ENCODE data around the gene TMEM121B. TPM values are rescaled to one million over a fixed set of nuclear protein-coding genes. Genes with fewer than 3 reads are reported as not detected.

Gene TMEM121B
- total and polyA plus RNA-seq, 2 experiments from 2014 or later, result 2.0 to 7.2 TPM

DNA sequence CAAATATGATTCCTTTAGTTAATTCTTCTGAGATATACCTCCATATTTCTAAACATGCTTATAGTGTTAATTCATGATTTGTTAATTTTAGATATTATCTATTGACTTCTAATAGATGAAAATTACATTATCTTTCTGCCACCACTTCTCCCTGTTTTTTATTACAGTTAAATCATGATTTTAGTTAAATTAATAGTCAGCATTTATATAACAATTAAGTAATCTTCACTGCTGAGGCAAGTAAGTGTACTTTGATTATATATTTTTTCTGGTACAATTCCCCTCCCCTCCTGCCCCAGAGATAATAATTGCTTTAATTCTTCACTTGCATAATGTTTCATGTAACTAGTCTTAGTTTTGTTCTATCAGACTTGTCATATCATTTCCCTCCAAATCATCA, 30.6 kb downstream of the TMEM121B start:
- Mint-ChIP-seq H3K27me3 (ENCODE audit: insufficient read depth, low read depth, poor library complexity) (peaks cover 21% of the 10 kb centered on the region), H3K4me3 (no peak overlapping the region), H3K36me3 (ENCODE audit: low read depth) (no peaks in the 10 kb centered on the region), H3K27ac (no peak overlapping the region), H3K9me3 (no peaks in the 10 kb centered on the region; the same call in 2 of the 3 replicates), H3K4me1 (peaks cover 21% of the 10 kb centered on the region)
- Histone ChIP-seq H3K27me3 (ENCODE audit: insufficient read depth) (peaks cover 18% of the 10 kb centered on the region), H3K4me3 (no peak overlapping the region), H3K4me2 (no peak overlapping the region), H3K79me2 (replicated peaks; ENCODE audit: insufficient read depth) (peaks cover 15% of the 10 kb centered on the region), H3K4me1 (ENCODE audit: insufficient read depth) (peaks cover 17% of the 10 kb centered on the region), H3K27ac (ENCODE audit: low read depth) (no peak overlapping the region), H3F3A (replicated peaks; ENCODE audit: low read depth) (no peaks in the 10 kb centered on the region; the same call in none of the 2 replicates), H4K20me1 (replicated peaks; ENCODE audit: insufficient read depth) (peaks cover 10% of the 10 kb centered on the region), H3K9me2 (ENCODE audit: insufficient read depth) (no peaks in the 10 kb centered on the region), H3K36me3 (ENCODE audit: insufficient read depth) (no peaks in the 10 kb centered on the region), H2AFZ (no peak overlapping the region)
- TF ChIP-seq, protein P1, sequence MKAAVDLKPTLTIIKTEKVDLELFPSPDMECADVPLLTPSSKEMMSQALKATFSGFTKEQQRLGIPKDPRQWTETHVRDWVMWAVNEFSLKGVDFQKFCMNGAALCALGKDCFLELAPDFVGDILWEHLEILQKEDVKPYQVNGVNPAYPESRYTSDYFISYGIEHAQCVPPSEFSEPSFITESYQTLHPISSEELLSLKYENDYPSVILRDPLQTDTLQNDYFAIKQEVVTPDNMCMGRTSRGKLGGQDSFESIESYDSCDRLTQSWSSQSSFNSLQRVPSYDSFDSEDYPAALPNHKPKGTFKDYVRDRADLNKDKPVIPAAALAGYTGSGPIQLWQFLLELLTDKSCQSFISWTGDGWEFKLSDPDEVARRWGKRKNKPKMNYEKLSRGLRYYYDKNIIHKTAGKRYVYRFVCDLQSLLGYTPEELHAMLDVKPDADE (IDR thresholded peaks at IDR 0.05), result no peak
- TF ChIP-seq CREB1 (CRISPR knock-in tag; IDR thresholded peaks at IDR 0.05; ENCODE audit: low read depth), result no peak
- no peak for TF ChIP-seq EZH2 (IDR thresholded peaks at IDR 0.05; ENCODE audit: low read depth, unreplicated experiment)
- TF ChIP-seq ZNF114 (CRISPR knock-in tag; IDR thresholded peaks at IDR 0.05), result no peak
- no peak for TF ChIP-seq POLR2AphosphoS5 (IDR thresholded peaks at IDR 0.05; ENCODE audit: low read depth)
- TF ChIP-seq, protein P2, sequence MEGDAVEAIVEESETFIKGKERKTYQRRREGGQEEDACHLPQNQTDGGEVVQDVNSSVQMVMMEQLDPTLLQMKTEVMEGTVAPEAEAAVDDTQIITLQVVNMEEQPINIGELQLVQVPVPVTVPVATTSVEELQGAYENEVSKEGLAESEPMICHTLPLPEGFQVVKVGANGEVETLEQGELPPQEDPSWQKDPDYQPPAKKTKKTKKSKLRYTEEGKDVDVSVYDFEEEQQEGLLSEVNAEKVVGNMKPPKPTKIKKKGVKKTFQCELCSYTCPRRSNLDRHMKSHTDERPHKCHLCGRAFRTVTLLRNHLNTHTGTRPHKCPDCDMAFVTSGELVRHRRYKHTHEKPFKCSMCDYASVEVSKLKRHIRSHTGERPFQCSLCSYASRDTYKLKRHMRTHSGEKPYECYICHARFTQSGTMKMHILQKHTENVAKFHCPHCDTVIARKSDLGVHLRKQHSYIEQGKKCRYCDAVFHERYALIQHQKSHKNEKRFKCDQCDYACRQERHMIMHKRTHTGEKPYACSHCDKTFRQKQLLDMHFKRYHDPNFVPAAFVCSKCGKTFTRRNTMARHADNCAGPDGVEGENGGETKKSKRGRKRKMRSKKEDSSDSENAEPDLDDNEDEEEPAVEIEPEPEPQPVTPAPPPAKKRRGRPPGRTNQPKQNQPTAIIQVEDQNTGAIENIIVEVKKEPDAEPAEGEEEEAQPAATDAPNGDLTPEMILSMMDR (conservative IDR thresholded peaks at IDR 0.05; ENCODE audit: low read depth in 2 of 2), result no peak
- TF ChIP-seq JUNB (IDR thresholded peaks at IDR 0.05; ENCODE audit: unreplicated experiment), result no peak
- ATAC-seq (no peak), DNase-seq (ENCODE audit: low spot score) (no peak)

- Mint-ChIP-seq H3K27me3 (ENCODE audit: insufficient read depth, low read depth, poor library complexity) (peaks cover 29% of the 10 kb centered on the region), H3K27ac (no peak overlapping the region), H3K4me1 (peaks cover 25% of the 10 kb centered on the region), H3K4me3 (no peak overlapping the region), H3K9me3 (no peaks in the 10 kb centered on the region; the same call in 2 of the 3 replicates), H3K36me3 (ENCODE audit: low read depth) (no peaks in the 10 kb centered on the region)
- no peak for ATAC-seq
- no peak for DNase-seq (ENCODE audit: low spot score)
- Histone ChIP-seq H4K20me1 (replicated peaks; ENCODE audit: insufficient read depth) (peaks cover 4% of the 10 kb centered on the region), H3K79me2 (replicated peaks; ENCODE audit: insufficient read depth) (peaks cover 10% of the 10 kb centered on the region; the same call in 1 of the 2 replicates), H3K36me3 (ENCODE audit: insufficient read depth) (no peaks in the 10 kb centered on the region), H3K4me3 (no peak overlapping the region), H3K4me1 (ENCODE audit: insufficient read depth) (peaks cover 22% of the 10 kb centered on the region), H3K27ac (ENCODE audit: low read depth) (no peak overlapping the region), H3K9me2 (ENCODE audit: insufficient read depth) (no peaks in the 10 kb centered on the region), H3F3A (replicated peaks; ENCODE audit: low read depth) (peaks cover 7% of the 10 kb centered on the region), H3K4me2 (no peak overlapping the region), H3K27me3 (ENCODE audit: insufficient read depth) (peaks cover 31% of the 10 kb centered on the region), H2AFZ (no peak overlapping the region)
- TF ChIP-seq, protein P3, sequence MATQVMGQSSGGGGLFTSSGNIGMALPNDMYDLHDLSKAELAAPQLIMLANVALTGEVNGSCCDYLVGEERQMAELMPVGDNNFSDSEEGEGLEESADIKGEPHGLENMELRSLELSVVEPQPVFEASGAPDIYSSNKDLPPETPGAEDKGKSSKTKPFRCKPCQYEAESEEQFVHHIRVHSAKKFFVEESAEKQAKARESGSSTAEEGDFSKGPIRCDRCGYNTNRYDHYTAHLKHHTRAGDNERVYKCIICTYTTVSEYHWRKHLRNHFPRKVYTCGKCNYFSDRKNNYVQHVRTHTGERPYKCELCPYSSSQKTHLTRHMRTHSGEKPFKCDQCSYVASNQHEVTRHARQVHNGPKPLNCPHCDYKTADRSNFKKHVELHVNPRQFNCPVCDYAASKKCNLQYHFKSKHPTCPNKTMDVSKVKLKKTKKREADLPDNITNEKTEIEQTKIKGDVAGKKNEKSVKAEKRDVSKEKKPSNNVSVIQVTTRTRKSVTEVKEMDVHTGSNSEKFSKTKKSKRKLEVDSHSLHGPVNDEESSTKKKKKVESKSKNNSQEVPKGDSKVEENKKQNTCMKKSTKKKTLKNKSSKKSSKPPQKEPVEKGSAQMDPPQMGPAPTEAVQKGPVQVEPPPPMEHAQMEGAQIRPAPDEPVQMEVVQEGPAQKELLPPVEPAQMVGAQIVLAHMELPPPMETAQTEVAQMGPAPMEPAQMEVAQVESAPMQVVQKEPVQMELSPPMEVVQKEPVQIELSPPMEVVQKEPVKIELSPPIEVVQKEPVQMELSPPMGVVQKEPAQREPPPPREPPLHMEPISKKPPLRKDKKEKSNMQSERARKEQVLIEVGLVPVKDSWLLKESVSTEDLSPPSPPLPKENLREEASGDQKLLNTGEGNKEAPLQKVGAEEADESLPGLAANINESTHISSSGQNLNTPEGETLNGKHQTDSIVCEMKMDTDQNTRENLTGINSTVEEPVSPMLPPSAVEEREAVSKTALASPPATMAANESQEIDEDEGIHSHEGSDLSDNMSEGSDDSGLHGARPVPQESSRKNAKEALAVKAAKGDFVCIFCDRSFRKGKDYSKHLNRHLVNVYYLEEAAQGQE (IDR thresholded peaks at IDR 0.05; ENCODE audit: unreplicated experiment), result no peak
- TF ChIP-seq EZH2phosphoT487 (IDR thresholded peaks at IDR 0.05; ENCODE audit: unreplicated experiment) (no peak), ZNF331 (CRISPR knock-in tag; IDR thresholded peaks at IDR 0.05; ENCODE audit: low read depth) (no peak), POLR2AphosphoS5 (IDR thresholded peaks at IDR 0.05; ENCODE audit: low read depth) (no peak), JUNB (IDR thresholded peaks at IDR 0.05; ENCODE audit: unreplicated experiment) (no peak), EZH2 (IDR thresholded peaks at IDR 0.05; ENCODE audit: low read depth, unreplicated experiment) (no peak), CREB1 (CRISPR knock-in tag; IDR thresholded peaks at IDR 0.05; ENCODE audit: low read depth) (no peak), NANOG (IDR thresholded peaks at IDR 0.05; ENCODE audit: borderline replicate concordance) (no peak), STAT1 (IDR thresholded peaks at IDR 0.05; ENCODE audit: unreplicated experiment) (no peak)
- TF ChIP-seq, protein P1 (IDR thresholded peaks at IDR 0.05), result no peak
- TF ChIP-seq, protein P2 (conservative IDR thresholded peaks at IDR 0.05; ENCODE audit: low read depth in 2 of 2), result no peak
Observed at GRCh38 chr22:17087498-17088131, 33.5 kb downstream of the TMEM121B start.

All from GM23338 (cell line).